Activated T-cell treated with anti-CD3 and anti-CD28 coated beads, Interleukin-2, amount 50 U/mL, for 1 hour (primary cell): Measurements from ENCODE around the gene NEDD4L.
"Not testable (repeated sequence)": the region's sequence is repeated elsewhere in the genome, so short reads cannot be mapped to it uniquely, and the experiment has no call there.

Experiments
- DNase-seq: peaks from one replicate; pipeline ENCODE4 v3.0.0-alpha.2; 2020

NEDD4L gene

DNA sequence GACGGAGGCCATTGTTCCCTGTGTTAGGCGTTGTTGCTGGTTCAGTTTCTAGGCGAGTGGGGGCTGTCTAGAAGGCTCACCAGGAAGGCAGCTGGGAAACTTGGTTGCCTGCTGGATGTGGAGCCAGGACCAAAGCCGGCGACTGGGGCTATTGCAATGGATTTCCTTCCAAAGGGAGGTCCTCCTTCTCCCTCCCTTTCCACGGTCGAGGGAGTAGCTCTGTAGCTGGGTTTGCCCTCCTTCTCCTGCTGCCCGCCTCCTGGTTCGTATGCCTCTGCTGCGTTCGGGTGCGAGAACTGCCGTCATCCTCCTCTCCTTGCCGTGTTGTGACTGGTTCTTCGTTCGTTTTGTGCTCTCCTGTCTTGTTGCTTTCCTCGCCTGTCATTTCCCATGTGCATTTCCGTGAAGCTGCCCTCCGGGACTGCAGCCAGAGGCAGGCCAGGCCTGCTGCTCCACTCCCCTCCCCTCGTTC is 203.4 kb downstream of the NEDD4L start:
- no peak for DNase-seq

DNA sequence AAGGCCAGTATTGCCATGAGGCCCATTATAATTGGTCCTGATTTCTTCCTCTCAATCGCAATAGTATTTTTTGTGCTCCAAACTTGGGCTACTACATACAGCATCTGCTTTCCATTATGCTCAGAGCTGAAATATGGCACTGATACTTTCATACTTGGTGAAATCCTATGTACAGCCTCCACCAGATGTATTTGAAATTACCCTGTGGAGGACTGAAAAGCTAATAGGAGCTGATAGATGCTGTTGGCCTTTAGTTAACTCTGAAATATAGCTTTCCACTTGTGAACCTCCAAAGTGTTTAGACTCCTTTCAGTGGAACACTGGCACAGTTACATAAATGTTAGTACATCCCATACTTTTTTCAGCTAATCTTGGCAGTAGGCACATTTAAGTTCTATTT is 205.7 kb downstream of the NEDD4L start:
- DNase-seq = no peak

DNA sequence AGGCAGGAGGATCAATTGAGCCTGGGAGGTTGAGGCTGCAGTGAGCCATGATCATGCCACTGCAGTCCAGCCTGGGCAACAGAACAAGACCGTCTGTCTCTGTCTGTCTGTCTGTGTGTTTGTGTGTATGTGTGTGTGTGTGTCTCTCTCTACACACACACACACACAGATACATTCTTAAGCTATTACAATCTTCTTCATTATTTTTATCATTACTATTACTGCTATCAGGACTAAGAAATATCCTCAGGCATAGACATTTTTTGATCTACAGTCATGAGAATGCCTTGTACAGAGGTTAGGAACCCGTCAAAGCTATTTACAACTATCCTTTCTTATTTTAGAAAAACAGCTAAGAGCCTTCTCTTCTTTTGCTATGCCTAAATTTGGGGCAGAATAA is 207.4 kb downstream of the NEDD4L start:
- no peak for DNase-seq

DNA sequence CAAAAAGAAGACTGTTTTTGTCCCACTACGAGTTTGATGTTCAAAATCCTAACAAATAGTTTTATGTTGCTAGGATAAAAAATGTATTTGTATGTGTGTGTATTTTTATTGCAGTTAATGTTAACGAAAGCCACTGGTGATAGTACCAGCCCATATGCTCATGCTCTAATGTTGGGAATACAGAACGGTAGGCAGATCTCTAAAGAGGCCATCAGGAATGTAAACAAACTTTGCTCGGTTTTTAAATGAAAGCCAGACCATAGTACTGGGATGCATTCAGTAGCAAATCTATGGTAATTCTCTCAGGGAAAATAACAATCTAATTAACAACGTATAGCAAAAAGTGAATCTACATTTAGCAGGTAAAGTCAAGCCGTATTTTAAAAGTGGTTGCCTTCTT is 208.1 kb downstream of the NEDD4L start:
- no peak for DNase-seq

DNA sequence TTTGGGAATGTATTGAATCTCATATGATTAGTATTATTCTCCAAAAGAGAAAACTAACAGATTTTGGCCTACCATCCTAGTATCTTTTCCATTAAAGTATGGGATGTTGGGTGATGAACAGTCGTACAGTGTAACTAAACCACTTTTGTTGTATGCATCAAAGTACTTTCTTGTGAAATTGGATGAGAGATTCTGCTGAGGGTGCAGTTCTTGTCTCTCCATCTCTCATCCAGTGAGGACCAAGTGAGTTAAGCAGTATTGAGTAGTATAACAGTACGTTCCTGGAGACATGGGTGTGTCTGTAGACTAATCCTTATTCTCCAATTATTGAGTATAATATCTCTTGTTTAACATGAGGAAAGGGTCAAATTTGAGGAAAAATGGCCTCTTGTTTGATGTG is 209.3 kb downstream of the NEDD4L start:
- no peak for DNase-seq

DNA sequence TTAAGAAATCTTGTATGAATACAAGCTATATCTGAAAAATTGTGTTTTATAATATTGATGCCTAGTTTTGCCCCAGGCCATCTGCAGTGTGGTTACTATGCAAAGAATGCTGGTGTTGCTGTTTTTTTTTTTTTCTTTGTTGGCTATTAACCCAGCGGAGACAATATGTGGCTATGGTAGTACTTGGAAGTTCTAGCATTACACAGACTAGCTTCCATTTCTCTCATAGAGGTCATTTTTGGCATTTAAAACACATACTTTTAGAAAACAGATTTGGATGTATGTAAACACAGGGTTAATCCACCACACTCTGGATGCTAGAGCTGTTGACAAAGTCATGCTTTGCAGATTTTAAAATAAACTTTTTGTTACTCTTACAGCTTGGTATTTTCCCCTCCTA is 209.8 kb downstream of the NEDD4L start:
- DNase-seq = no peak

DNA sequence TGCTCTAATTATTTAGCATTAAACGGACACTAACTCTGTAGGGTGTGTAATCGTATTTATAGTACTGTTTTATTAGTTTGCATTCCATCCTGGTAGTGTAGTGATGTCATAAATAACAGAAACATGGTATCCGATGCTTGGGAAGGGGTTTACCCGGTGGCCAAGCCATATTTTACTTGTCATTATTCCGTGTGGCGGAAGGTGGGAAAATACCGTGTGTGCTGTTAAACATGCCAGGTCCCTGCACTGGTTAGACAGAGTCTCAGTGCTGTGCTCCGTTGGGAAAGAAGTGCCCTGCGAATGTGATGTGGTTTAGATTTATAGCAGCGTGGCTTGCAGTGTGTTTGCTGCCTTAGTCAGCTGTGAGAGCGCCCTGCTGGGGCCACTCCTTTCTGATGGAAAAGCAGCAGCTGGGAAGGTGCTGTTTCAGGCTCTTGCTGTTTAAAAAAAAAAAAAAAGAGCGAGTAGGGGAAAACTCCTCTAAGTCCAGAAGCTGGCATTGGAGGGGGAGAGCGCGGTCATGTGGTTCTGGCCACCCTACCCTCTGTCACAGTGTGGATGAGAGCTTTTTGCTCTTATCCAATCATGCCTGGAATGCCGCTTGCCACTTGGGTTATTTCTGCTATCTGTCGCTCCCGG is 211.0 kb downstream of the NEDD4L start:
- no peak for DNase-seq

DNA sequence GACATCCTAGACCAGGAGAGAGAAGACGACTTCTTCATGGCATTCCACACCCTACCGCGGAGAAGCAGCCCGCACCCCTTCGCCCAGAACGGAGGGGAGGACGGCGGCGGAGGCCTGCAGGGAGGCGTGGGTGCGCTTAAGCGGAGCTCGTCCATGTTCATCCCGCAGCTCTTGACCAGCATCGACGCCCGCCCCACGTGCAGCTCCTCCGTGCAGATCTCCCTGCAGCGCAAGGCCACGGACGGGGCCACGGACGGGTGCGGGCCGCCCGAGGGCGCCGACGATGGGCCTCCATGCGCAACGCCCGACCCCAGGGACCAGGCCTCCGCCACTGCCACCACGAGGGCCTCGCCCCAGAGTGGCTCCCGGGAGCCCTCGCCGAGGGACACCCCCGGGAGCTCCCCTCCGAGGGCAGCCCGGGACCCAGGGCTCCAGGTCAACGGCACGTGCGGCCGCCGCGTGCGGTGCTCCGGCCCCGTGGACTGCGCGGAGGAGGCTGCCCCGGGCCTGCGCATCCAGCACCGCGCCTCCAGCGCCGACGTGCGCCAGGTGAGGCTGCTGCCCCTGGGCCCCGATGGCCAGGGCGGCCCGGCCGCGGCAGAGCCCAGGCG is 211.8 kb downstream of the NEDD4L start:
- no peak for DNase-seq

DNA sequence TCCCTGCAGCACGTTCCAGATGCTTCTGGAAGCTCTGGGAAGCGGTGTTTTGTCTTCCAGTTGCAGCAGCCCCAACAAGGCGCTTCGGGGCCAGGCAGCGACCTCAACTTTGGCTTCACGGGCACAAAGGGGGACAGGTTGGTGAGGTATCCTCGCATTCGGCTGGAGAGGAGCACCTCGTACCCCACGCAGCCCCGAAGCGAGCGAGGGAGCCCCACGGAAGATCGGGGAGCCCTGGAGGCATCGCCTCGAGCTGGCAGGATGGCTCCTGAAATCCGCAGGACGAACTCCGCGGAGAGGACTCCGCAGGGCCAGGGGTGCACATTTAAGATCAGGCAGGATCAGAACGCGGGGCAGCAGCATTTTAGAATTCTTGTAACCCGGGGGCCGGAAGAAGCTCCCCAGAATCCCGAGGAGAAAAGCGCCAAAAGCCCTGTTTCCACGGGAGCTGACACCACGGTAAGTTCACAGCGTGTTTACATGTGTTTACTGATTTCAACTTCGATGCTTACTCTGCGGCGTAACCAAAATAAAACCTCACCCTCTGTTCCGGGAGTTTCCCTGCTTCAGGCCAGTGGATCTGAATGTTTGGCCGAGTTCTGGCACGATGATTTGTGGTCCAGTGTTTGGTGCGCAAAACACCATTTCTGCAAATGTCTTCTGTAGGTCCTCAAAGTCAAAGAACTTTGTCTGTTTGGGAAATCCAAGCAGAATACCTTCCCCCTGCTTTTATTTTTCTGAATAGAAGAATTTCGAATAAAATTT is 212.5 kb downstream of the NEDD4L start:
- DNase-seq = no peak

DNA sequence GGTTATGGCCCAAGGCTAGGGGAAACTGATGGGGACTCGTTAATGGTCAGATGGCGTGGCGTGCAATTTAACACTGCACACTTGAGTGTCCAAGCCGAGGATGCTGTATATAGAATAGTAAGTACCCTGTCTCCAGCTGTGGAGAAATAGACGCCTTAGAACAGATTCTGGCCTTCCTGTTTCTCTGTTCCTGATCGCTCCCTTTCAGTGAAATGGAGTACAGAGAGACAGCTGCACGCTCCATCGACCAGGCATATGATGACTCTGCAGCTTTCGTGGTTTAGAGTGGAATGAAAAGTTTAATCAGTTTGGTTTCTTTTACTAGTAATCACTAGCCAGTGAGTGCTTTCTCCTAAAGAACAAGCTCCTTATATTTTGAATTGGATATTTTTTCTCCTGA is 213.4 kb downstream of the NEDD4L start:
- DNase-seq = no peak

DNA sequence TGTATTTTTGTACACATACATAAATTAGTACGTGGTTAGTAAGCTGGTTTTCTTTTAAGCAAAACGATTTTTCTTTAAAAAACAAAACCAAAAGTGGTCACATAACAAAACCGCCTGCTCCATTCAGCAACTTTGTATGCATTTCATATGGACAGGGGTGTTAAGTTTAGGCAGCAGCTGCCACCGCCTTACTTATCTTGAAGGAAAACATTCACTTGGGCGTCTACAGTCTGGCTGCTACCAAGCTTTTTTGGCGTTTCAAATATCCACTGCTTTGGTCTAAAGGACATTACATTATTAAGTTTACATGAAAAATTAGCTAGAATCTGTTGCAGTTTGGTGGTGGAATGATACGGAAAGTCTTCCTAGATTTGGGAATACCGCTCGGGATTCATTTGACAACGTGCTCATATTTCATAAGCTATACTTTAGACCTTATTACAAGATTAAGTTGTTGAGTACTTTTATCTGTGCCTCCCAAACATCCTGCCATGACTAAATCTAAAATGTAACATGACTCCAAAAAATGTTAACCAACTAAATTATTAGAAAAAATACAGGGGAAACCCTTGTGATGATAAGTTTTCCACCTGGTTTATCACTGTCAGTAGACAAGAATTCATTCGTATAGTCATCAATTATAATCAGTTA is 214.8 kb downstream of the NEDD4L start:
- DNase-seq = no peak

DNA sequence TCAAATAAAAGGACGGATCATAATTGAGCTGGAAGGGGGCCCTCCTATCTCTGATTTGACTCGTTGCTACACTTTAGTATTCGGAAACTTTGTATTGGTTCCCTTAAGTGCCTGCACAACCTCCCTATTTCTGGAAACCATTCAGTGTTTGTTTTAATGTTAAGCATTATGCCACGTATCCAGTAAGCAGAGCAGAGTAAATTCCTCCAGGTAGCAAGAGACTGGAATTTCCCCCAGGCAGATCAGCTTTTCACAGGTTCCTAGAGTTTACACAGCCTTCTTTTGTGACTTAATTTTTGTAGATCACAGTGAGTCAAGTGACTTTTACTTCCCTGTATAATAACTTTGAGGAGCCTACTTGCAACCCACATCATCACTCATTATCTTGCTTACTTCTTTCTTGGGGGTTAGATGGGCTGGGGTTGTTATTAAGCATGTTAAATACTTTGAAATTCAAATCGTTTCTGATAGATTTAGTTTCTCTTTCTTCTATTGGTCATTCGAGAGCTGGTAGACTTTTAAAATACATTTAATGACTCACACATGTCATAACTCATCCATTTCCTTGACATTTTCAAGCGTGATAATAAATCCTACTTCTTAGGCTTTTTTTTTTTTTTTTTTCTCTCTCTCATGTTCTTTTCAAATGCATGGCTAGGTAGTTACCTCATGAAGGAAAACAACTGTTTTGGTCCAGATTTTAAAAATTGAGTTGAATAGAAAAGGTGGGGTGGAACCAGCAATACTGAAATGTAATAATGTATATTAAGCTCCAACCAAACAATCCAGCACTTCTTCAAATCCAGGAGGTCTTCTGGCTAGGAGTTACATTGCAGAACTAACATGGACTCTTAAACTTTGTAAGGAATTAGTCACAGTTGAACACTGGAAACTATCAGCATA is 219.3 kb downstream of the NEDD4L start:
- DNase-seq = no peak

DNA sequence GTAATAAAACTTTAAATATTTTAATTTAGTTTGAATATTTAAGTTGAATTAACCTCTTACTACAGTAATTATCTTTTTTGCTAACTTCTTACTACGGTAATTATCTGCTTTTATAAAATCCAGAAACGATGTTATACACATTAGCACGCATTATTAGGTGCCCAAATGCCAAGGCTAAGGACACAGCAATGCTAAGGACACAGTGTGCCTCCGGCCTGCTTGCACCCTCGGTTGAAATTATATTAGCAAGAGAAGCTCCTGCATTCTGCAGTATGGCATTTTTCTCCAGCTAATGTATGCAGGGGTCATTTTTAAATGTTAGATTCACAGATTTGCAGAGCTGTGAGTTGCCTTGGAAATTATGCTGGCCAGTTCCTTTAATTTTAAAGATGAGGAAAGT is 220.0 kb downstream of the NEDD4L start:
- DNase-seq = no peak

DNA sequence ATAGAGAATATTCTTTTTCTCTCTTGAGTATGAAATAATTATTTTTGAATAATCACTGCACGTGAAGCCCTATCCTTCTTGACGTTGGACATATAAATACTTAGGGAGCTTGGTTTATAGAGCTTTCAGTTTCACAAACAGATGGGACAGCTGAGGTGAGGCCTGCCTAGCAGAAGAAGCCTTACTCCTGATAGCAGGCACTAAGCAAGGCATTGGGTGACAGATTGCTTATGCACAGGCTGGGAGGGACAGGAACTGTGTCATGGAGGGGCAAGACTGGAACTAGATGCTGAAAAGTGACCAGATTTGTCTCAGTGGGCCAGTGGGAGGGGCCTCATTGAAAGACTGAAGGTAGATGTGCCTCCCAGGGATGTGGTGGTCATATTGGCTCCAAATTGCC is 220.8 kb downstream of the NEDD4L start:
- no peak for DNase-seq

DNA sequence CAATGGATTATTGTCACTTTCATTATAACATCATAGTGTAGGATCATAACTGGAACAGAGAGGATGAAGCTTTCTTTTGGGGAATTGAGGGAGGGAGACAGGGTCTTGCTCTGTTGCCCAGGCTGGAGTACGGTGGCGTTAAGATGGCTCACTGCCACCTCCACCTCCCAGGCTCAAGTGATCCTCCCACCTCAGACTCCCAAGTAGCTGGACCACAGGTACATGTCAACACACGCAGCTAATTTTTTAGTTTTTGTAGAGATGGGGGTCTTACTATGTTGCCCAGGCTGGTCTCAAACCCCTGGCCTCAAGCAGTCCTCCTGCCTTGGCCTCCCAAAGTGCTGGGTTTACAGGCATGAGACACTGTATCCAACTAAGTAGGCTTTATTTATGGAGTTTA is 221.5 kb downstream of the NEDD4L start:
- DNase-seq = not testable (repeated sequence)

DNA sequence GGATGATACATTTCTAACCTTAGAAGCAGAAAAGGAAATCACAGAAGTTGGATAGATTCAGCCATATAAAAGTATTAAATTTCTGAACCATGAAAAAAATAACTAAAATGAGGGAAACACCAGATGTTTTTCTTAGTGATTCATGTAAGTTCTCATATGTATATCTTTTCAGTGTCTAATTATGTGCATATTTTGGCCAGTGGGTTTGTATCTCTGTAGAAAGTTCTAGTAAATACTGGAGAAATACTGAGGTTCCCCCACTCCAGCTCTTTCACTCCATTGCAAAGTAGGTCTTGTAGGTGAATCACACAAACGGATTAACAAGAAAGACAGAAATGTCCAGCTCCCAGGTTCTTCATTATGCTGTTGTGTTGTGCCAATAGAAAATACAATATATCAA is 222.3 kb downstream of the NEDD4L start:
- no peak for DNase-seq

DNA sequence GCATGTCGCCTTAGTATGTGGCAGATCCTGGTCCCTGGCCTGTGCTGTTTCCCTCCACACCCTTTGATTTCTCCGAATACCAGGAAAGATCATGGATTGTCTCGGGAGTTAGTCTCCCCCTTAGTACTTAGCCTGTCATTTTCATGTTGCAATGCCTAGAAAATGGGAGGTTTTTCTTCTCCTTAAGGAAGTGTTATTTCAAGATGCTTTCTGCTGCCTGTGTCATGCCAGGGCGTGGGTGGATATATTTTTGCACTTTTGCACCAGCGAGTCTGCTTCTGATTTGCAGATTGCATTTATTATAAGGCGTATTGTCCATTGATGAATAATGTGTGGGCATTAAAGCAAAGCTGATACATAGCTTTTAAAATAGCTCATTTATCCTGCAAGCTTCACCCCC is 223.5 kb downstream of the NEDD4L start:
- DNase-seq = no peak

DNA sequence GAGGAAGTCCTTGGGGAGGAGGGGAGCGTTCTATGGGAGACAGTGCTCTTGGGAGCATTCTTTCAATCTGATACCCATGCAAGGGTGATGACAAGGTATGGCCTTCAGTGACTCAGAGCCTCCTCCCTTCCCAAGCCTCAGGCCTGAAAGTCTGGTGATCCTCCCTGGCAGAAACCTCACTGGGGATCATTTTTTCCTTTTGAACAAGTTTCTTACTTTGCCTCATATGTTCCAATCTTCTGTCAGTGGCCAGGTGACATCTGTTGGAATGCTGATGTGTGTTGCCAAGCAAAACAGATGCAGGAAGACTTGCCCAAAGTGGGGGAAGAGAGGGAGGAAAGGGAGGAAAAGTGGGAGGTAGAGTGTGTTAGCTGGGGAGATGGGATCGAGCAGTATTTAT is 224.8 kb downstream of the NEDD4L start:
- DNase-seq = no peak

DNA sequence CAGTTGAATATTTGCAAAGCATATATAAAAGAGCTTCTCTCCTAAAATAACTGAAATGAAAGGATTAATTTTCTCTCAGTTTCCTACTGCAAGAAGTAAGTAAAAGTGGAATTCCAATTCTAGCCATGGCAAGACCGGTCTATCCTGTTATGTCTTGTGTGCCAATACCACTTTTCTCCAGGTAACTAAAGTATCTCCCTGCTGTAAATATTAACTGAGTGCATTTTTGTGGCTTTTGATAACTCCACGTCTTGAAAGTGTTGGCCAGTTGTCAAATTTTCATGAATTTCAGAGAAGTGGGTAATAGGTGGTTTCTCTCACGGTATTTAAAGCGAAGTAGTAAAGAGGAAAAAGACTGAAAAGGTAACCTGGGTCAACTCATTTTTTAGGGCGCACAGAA is 225.9 kb downstream of the NEDD4L start:
- no peak for DNase-seq

DNA sequence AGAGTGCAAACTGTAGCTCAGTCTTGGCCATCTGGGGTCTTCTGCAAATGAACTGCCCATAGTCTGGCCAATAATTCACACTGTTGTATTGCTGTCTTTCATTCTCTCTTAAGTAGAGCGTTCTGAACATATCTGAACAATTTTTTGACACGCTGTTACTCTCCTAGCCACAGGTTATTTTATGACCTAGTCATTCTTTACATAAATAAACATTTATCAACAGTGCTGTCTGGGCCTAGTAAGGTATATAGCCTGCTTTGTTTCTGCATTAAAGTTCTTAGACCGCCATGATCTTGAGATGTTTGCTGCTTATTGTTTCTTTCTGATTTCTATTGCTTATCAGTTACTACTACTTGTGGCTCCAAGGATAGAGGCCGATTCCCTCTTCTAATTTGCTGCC is 226.4 kb downstream of the NEDD4L start:
- DNase-seq = no peak

DNA sequence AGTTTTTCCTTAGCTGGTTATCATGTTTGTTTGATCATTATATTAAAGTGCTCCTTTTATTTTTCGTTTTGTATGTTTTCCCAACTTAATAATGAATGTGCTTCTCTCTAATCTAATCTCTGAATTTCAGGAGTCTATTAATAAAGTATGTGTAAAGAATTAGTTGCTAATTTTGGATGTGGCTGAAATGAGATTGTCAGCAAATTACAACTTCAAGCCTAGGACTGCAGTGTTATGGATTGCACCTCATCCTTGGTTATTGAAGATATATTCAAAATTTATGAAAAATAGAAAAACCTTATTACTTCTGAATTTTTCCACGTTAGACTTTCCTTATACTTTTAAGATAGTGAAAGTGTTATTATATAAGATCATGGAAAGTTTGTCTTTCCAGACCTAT is 227.7 kb downstream of the NEDD4L start:
- no peak for DNase-seq

DNA sequence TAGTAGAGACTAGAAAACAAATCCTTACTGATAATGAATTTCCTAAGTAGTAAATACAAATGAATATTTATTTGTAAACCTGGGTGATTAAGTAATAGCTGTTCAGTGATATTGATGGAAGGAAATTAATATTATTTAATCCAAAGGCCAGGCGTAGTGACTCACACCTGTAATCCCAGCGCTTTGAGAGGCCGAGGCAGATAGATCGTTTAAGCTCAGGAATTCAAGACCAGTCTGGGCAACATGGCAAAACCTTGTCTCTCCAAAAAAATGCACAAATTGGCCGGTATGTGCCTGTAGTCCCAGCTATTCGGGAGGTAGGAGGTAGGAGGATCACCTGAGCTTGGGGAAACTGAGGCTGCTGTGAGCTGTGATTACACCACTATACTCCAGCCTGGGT is 228.2 kb downstream of the NEDD4L start:
- DNase-seq = no peak
